HG03280 (cell line): Measurements from ENCODE around the gene C22orf39.

Source experiments
- ATAC-seq: cut with Tn5 transposase; IDR thresholded peaks from one replicate; pipeline ENCODE4 v1.9.1; 2021; ENCODE audit warnings: mild to moderate bottlenecking, moderate library complexity; ENCODE audit not compliant: unreplicated experiment

C22orf39 gene

GRCh38 chr22:19402642-19403191 lies 44.8 kb downstream of the C22orf39 start:
- no peak for ATAC-seq

DNA sequence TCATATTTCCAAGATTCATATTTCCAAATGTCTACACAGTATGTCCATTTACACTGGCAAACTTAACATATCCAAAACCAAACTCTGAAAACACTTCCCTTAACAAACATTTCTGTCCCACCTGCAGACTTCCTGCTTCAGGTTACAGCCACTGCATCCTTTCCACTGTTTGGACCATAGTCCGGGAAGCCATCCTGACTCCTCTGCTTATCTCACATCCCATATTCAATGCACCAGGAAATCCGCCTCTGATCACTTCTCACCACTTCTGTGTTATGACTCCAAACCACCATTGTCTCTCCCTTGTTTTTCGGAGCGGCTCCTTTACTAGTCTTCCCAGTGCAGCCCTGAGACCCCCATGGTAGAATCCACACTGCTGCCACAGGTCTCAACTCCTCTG lies 46.0 kb downstream of the C22orf39 start:
- ATAC-seq, result no peak

- no peak for ATAC-seq
These were observed 46.6 kb downstream of the C22orf39 start for GRCh38 chr22:19400881-19401280.

DNA sequence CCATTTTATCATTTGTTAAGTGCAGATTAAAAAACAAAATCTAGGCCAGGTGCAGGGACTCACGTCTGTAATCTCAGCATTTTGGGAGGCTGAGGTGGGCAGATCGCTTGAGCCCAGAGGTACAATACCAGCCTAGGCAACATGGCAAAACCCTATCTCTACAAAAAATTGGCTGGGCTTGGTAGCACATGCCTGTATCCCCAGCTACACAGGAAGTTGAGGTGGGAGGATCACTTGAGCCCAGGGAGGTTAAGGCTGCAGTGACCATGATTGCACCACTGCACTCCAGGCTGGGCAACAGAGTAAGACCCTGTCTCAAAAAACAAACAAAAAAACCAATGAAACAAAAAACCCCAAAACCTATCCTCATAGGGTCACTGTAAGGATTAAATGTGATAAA lies 48.9 kb downstream of the C22orf39 start:
- no peak for ATAC-seq

GRCh38 chr22:19398206-19398605 lies 49.3 kb downstream of the C22orf39 start:
- ATAC-seq, result no peak

- no peak for ATAC-seq
These were observed 49.8 kb downstream of the C22orf39 start for GRCh38 chr22:19397734-19398104.

DNA sequence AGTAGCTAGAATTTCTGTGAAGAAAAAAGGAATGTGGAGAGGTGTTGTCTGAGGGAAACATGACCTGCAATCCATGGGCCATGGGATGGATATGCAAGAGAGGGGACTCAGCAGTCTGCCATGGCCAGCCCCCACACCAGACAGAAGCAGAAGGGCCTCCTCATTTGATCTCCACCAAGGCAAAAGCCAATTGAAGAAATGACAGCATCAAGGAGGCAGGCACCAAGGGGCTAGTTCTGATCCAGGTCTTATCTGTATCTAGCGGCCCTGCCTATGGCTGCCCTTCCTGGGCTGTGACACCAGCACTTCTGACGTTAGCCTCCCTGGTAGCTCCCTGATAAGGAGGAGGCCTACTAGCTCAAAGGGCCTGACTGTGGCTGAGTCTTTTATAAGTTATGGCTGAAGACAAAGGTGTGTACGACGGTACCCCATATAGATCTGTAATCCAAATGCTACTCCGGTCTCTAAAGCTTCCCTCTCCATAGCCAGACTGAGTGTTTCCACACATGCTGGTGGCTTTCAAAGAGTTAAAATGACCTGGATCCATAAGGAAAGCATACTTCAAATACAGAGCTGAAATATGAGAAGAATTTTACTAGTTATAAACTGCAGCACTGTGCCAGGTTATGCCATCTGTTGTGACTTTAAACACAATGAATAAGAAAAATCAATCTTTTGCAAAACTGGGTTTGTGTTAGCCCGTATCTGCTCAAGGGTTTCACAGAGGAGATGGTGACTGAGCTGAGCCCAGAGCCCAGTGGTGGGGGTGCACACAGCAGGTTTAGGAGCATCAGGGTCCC lies 50.4 kb downstream of the C22orf39 start:
- ATAC-seq, result no peak

DNA sequence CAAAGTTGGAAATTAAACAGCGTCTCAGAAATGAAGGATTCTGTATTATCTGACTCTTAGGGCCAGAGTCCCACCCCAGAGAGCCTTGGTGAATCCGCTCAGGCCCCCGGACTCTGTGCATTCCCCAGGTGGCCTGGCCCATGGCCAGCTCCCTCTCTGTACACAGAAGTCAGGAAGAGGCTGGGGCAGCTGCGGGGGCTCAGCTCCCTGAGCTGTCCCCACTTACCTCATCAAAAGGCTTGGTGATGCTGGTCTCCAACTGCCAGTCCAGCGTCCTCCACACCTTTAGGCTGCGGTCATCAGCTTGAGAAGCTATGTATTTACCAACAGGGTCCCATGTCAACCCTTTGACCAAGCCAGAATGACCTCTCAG lies 51.0 kb downstream of the C22orf39 start:
- ATAC-seq, result no peak

- no peak for ATAC-seq
These were observed 52.2 kb downstream of the C22orf39 start for GRCh38 chr22:19395276-19395675.

GRCh38 chr22:19394274-19395050 lies 53.0 kb downstream of the C22orf39 start:
- no peak for ATAC-seq

DNA sequence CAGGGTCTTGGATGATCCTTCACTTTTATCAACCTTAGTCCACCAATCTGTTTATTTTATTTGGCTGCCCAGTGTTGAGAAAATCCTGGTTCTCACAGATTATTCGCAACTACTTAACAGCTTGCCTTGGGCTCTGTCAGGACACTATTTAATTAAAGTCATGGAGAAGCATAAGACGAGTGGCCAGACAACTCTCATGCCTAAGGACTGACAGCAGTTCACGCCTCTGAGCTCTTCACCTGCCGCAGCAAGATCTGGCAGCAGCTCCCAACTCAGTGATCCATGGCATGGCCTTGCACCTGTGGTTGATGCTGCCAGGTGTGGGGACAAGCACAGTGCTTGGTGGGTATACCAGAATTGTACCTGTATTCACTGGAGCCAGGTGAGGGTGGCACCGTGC lies 53.8 kb downstream of the C22orf39 start:
- no peak for ATAC-seq
